ENCODE data around the gene SLC25A29. TPM values are rescaled to one million over a fixed set of nuclear protein-coding genes. Genes with fewer than 3 reads are reported as not detected.
"Not testable (repeated sequence)": the region's sequence is repeated elsewhere in the genome, so short reads cannot be mapped to it uniquely, and the experiment has no call there.

SLC25A29 gene
- total RNA-seq, 2 donors from 2014 or later = 24.7 to 34.0 TPM

- Histone ChIP-seq H3K4me3 (peak overlapping the region; percentile 60 to 81), H3K4me1 (peaks cover 0 to 53% of the 10 kb centered on the region in 2 donors), H3K36me3 (peaks cover 3% of the 10 kb centered on the region), H3K27me3 (no peaks in the 10 kb centered on the region), H3K27ac (peak overlapping the region; percentile 91 to 93), H3K9me3 (no peaks in the 10 kb centered on the region)
- TF ChIP-seq, protein P1, sequence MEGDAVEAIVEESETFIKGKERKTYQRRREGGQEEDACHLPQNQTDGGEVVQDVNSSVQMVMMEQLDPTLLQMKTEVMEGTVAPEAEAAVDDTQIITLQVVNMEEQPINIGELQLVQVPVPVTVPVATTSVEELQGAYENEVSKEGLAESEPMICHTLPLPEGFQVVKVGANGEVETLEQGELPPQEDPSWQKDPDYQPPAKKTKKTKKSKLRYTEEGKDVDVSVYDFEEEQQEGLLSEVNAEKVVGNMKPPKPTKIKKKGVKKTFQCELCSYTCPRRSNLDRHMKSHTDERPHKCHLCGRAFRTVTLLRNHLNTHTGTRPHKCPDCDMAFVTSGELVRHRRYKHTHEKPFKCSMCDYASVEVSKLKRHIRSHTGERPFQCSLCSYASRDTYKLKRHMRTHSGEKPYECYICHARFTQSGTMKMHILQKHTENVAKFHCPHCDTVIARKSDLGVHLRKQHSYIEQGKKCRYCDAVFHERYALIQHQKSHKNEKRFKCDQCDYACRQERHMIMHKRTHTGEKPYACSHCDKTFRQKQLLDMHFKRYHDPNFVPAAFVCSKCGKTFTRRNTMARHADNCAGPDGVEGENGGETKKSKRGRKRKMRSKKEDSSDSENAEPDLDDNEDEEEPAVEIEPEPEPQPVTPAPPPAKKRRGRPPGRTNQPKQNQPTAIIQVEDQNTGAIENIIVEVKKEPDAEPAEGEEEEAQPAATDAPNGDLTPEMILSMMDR (IDR thresholded peaks at IDR 0.05) = no peak
- DNase-seq (ENCODE audit: low spot score) = no peak
These were observed 22.0 kb downstream of the SLC25A29 start for GRCh38 chr14:100283984-100284881.

- Histone ChIP-seq H3K27ac (peak overlapping the region in 1 of 2 donors; percentile 28), H3K4me1 (peaks cover 0 to 57% of the 10 kb centered on the region in 2 donors)
- H3K4me3 ChIP-seq; DNase-seq (ENCODE audit: low spot score); H3K27me3 ChIP-seq; H3K36me3 ChIP-seq; H3K9me3 ChIP-seq: not testable (repeated sequence)
These were observed 22.8 kb downstream of the SLC25A29 start for GRCh38 chr14:100283436-100283835.

- H3K27ac ChIP-seq = peak overlapping the region in 1 of 2 donors; percentile 28
- TF ChIP-seq, protein P1 (IDR thresholded peaks at IDR 0.05) = no peak
- H3K36me3 ChIP-seq = peaks cover 5% of the 10 kb centered on the region
- H3K27me3 ChIP-seq = no peaks in the 10 kb centered on the region
- no peak for DNase-seq (ENCODE audit: low spot score)
- no peaks in the 10 kb centered on the region for H3K9me3 ChIP-seq
- H3K4me3 ChIP-seq = no peak overlapping the region
- H3K4me1 ChIP-seq = peaks cover 0 to 59% of the 10 kb centered on the region in 2 donors
These were observed 23.4 kb downstream of the SLC25A29 start for GRCh38 chr14:100282766-100283419.

GRCh38 chr14:100282083-100282350, 24.2 kb downstream of the SLC25A29 start:
- Histone ChIP-seq H3K4me1 (peaks cover 0 to 59% of the 10 kb centered on the region in 2 donors), H3K9me3 (no peaks in the 10 kb centered on the region), H3K36me3 (peaks cover 5% of the 10 kb centered on the region), H3K27me3 (no peaks in the 10 kb centered on the region), H3K27ac (no peak overlapping the region), H3K4me3 (no peak overlapping the region)
- TF ChIP-seq, protein P1 (IDR thresholded peaks at IDR 0.05) = no peak
- DNase-seq (ENCODE audit: low spot score) = no peak

GRCh38 chr14:100281286-100282082, 24.8 kb downstream of the SLC25A29 start:
- TF ChIP-seq, protein P1 (IDR thresholded peaks at IDR 0.05) = no peak
- Histone ChIP-seq H3K4me1 (peaks cover 0 to 54% of the 10 kb centered on the region in 2 donors), H3K4me3 (no peak overlapping the region)

GRCh38 chr14:100279563-100279962, 26.7 kb downstream of the SLC25A29 start:
- Histone ChIP-seq H3K27me3 (no peaks in the 10 kb centered on the region), H3K36me3 (peaks cover 5% of the 10 kb centered on the region), H3K27ac (no peak overlapping the region), H3K9me3 (no peaks in the 10 kb centered on the region), H3K4me3 (no peak overlapping the region), H3K4me1 (peaks cover 0 to 38% of the 10 kb centered on the region in 2 donors)
- DNase-seq (ENCODE audit: low spot score) = no peak
- TF ChIP-seq, protein P1 (IDR thresholded peaks at IDR 0.05) = no peak

More at GRCh38 chr14:100281286-100282082, 24.8 kb downstream of the SLC25A29 start:
- H3K9me3 ChIP-seq = no peaks in the 10 kb centered on the region
- peaks cover 5% of the 10 kb centered on the region for H3K36me3 ChIP-seq
- H3K27ac ChIP-seq = no peak overlapping the region
- DNase-seq (ENCODE audit: low spot score) = no peak
- no peaks in the 10 kb centered on the region for H3K27me3 ChIP-seq

All from right atrium auricular region (tissue), 2 donors.